ENCODE data around the gene VRK2. TPM values are rescaled to one million over a fixed set of nuclear protein-coding genes. Genes with fewer than 3 reads are reported as not detected.

The VRK2 gene
- total RNA-seq, 1 donor from 2014 or later, result 25.3 TPM

DNA sequence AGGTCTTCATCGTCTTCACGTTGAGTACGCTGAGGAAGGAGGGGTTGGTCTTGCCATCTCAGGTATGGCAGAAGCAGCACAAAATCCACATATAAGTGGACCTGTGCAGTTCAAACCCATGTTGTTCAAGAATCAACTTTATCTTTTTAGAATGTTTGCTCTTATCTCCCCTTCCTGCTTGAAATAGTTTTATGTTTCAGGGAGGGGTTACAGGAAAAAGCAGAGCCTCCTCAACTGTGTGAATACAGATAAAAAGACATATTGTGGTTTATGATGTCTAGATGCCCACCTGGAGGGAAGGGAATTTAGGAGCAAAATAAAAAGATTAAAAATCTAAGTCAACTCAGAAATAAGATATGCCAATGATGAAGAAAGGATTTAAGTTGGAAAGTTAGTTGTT lies 75.9 kb downstream of the VRK2 start:
- H3K4me3 ChIP-seq (ENCODE audit: low read depth, low read length), result no peak overlapping the region
- TF ChIP-seq, protein P1, sequence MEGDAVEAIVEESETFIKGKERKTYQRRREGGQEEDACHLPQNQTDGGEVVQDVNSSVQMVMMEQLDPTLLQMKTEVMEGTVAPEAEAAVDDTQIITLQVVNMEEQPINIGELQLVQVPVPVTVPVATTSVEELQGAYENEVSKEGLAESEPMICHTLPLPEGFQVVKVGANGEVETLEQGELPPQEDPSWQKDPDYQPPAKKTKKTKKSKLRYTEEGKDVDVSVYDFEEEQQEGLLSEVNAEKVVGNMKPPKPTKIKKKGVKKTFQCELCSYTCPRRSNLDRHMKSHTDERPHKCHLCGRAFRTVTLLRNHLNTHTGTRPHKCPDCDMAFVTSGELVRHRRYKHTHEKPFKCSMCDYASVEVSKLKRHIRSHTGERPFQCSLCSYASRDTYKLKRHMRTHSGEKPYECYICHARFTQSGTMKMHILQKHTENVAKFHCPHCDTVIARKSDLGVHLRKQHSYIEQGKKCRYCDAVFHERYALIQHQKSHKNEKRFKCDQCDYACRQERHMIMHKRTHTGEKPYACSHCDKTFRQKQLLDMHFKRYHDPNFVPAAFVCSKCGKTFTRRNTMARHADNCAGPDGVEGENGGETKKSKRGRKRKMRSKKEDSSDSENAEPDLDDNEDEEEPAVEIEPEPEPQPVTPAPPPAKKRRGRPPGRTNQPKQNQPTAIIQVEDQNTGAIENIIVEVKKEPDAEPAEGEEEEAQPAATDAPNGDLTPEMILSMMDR (conservative IDR thresholded peaks at IDR 0.05; ENCODE audit: low read depth, low read length), result no peak
- no peak for DNase-seq (ENCODE audit: low read depth)

DNA sequence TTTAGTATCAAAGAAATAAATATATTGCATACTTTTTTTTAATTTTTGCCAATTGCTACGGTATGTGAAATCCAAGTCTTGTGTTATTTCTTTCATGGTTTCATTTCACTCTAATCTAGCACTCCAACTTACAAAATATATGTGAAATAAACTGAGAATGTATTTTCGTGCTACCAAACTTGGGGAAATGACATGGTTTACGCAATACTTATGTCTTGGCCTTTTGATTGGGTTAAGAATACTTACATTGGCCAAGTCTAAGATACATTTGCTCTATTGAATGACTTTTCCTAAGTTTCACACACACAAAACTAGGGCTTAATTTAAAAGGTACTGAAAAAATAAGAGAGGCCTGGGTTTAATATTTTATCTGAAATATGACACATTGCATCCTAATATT lies 80.5 kb downstream of the VRK2 start:
- TF ChIP-seq, protein P1 (conservative IDR thresholded peaks at IDR 0.05; ENCODE audit: low read depth, low read length), result no peak

DNA sequence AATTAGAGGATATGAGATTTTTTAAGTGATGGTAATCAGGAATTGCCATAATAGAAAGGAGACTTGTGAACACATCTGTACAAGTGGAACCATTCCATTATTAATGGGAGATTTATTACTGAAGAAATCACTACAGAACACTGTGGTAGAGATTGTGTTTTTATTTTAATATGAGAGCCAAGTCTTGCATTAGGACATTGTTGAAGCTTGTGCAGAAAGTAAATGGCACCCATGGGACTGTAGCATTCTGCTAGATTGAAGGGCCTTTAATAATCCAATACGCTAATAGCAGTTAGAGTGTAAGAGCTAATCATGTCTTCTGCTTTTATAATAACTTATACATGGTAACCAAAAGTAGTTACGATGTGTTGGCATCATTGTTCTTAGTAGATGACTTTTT lies 83.6 kb downstream of the VRK2 start:
- no peak overlapping the region for H3K4me3 ChIP-seq (ENCODE audit: low read depth, low read length)
- DNase-seq (ENCODE audit: low read depth), result no peak
- TF ChIP-seq, protein P1 (conservative IDR thresholded peaks at IDR 0.05; ENCODE audit: low read depth, low read length), result no peak

More for the DNA sequence above, 80.5 kb downstream of the VRK2 start:
- DNase-seq (ENCODE audit: low read depth), result no peak
- H3K4me3 ChIP-seq (ENCODE audit: low read depth, low read length), result no peak overlapping the region

DNA sequence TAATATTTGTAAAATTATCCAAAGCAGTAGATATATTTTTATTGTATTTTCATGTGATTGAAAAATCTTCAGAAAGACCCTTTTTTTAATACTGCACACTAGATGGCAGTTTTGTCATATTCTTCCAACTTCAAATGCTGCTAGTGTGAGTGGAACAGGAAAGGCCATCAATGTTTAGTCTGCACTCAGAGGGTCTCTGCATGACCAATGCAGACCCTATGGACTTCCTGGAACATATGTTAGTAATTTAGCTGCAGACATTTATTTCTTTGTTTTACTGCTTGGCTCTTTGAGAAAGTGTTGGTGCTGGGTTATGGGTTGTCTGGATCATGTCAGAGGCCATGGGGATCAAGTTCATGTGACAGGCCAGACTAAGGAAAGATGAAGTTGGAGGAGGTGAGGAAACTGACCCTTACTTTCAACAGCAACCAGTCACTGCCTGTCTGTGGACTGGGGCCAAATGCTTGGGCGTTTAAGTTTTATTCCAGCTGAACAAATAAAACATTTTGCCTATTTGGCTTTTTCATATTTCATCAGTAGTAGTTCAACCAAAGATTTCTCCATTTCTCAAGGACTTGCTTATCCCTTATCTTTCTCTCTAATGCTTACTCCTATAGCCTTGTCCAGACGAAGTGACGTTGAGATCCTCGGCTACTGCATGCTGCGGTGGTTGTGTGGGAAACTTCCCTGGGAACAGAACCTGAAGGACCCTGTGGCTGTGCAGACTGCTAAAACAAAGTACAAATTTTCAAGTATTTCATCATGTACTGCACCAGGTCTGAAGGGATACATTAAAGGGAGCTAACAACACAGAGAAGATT lies 84.8 kb downstream of the VRK2 start:
- no peak for DNase-seq (ENCODE audit: low read depth)
- H3K4me3 ChIP-seq (ENCODE audit: low read depth, low read length), result no peak overlapping the region
- TF ChIP-seq, protein P1 (conservative IDR thresholded peaks at IDR 0.05; ENCODE audit: low read depth, low read length), result no peak

DNA sequence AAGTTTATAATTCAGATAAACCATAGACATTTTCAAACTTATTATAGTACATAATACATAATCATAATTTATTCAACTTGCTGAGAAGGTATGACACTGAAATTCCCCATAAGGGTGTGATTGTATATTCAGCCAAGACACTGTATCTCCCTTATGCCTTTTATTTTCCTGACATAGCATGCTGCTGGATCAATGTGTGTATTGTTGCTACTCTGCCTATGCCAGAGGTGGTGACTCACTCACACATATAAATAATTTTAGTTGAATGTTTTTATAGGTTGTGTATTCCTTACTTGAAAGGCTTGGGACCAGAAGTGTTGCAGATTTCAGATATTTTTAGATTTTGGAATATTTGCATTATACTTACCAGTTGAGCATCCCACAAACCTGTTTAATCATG lies 86.8 kb downstream of the VRK2 start:
- TF ChIP-seq, protein P1 (conservative IDR thresholded peaks at IDR 0.05; ENCODE audit: low read depth, low read length), result no peak
- no peak for DNase-seq (ENCODE audit: low read depth)
- H3K4me3 ChIP-seq (ENCODE audit: low read depth, low read length), result no peak overlapping the region

DNA sequence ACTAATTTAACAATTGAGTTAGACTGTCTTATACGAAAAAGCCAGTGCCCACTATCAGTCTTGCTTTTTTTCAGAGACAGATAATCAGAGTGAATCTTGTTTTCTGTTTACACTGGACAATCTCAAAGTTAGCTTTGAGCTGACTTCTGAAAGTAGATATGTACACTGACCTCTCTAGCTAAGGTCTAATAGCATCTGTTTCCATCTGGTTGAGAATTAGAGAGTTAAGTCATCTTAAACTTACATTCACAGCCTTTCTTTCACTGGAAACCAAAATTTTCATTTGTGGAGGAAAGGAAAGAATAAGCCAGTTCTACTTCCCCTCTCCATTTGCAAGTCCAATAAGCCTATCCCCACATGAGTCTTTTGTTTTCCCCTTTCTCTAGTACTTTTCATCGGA lies 89.3 kb downstream of the VRK2 start:
- no peak overlapping the region for H3K4me3 ChIP-seq (ENCODE audit: low read depth, low read length)
- DNase-seq (ENCODE audit: low read depth), result no peak
- TF ChIP-seq, protein P1 (conservative IDR thresholded peaks at IDR 0.05; ENCODE audit: low read depth, low read length), result no peak

DNA sequence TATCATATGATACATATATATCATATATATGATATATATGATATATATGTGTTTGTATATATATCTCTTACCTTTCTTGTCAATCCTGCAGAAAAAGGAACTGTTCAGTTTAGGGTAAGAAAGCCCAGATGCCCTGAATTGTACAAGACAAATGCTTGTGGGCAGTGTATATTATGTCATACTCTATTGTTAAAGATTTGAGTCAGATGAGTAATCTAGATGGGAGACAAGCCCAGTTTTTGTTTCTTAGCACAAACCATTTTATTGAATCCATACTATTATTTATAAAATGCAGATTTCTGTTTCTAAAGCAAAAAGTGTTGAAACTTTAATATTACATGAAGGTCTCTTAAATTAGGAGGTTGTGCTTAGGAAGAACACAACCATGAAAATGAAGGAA lies 90.6 kb downstream of the VRK2 start:
- no peak for DNase-seq (ENCODE audit: low read depth)
- TF ChIP-seq, protein P1 (conservative IDR thresholded peaks at IDR 0.05; ENCODE audit: low read depth, low read length), result no peak
- H3K4me3 ChIP-seq (ENCODE audit: low read depth, low read length), result no peak overlapping the region
